ENCODE measurements around the gene PRDM15. TPM values are rescaled to one million over a fixed set of nuclear protein-coding genes. Genes with fewer than 3 reads are reported as not detected.

PRDM15 gene
- polyA plus RNA-seq, 1 experiment, result 5.1 TPM

- no peak for DNase-seq (ENCODE audit: low read depth, low spot score)
- no peak for TF ChIP-seq CTCF (IDR thresholded peaks at IDR 0.05; ENCODE audit: low read depth, low read length)
- no peak overlapping the region for H3K27ac ChIP-seq (ENCODE audit: low read depth, low read length)
- ChIA-PET CTCF (interaction anchor here (1.5 to 1.7 kb wide), 2 partner anchors 38 kb away, joined by 5 read pairs; no protein-coding TSS in a partner anchor), POLR2A (no interaction called here)
- no peak overlapping the region for H3K4me3 ChIP-seq (ENCODE audit: low read depth, low read length)
- no peaks in the 10 kb centered on the region for H3K27me3 ChIP-seq (ENCODE audit: control insufficient read depth, insufficient read depth, low read length)
- no peaks in the 10 kb centered on the region for H3K9me3 ChIP-seq (ENCODE audit: control insufficient read depth, insufficient read depth, low read length)
Measured at GRCh38 chr21:41854426-41854995, 24.6 kb downstream of the PRDM15 start.

DNA sequence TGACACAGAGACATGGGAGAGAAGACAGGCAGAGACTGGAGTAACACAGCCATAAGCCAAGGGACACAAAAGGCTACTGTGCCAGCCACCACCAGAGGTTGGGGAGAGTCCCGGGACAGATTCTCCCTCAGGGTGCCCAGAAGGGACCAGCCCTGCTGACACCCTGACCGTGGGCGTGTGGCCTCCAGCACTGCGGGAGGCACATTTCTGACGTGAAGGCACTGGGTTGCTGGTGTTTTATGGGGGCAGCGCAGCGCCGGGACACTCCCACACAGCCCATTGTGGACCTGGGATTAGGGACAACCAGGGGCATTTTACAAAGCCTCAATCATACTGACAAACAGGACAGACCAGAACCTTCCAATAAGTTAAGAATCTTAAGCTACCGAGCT, 26.2 kb downstream of the PRDM15 start:
- H3K27ac ChIP-seq (ENCODE audit: low read depth, low read length), result no peak overlapping the region
- H3K4me3 ChIP-seq (ENCODE audit: low read depth, low read length), result no peak overlapping the region
- TF ChIP-seq CTCF (IDR thresholded peaks at IDR 0.05; ENCODE audit: low read depth, low read length), result no peak
- DNase-seq (ENCODE audit: low read depth, low spot score), result no peak
- H3K9me3 ChIP-seq (ENCODE audit: control insufficient read depth, insufficient read depth, low read length), result no peaks in the 10 kb centered on the region
- ChIA-PET POLR2A (no interaction called here), CTCF (interaction anchor here (1.7 kb wide), 1 partner anchor 36 kb away, joined by 5 read pairs; no protein-coding TSS in a partner anchor)
- no peaks in the 10 kb centered on the region for H3K27me3 ChIP-seq (ENCODE audit: control insufficient read depth, insufficient read depth, low read length)

DNA sequence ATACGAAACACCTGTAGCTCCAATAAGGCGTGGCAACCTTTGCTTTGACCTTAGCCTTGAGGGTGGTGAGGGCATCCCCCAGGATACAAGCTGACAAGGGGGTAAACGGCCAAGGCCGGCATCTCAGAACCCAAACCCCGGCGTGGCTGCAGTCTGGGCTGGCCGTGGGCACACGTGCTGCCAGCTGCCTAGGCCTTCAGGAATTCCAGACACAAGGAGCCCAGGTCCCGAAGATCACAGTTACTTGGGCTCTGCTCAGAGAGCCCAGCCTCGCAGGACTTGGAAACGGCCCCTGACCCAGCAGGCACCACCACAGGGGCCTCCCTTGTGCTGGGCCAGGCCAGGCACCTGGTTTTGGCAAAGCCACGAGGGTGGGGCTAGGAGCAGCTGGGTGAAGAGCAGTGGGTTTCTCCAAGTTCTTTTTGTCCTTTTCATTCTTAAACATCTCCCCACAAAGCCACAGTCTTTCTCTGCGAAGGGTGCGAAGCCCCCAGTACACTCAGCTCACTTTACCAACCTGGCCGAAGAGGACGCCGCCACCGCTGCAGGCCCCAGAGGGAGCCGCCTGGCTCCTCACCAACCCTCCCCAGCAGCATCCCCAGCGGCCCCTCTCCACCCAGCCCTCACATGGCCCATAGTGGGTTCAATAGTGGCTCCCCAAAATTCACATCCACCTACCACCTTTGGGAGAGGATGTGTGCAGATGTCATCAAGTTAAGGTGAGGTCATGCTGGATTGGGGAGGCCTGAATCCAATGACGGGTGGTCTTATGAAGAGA, 26.8 kb downstream of the PRDM15 start:
- TF ChIP-seq CTCF (IDR thresholded peaks at IDR 0.05; ENCODE audit: low read depth, low read length), result no peak
- H3K9me3 ChIP-seq (ENCODE audit: control insufficient read depth, insufficient read depth, low read length), result no peaks in the 10 kb centered on the region
- no peaks in the 10 kb centered on the region for H3K27me3 ChIP-seq (ENCODE audit: control insufficient read depth, insufficient read depth, low read length)
- no peak for DNase-seq (ENCODE audit: low read depth, low spot score)
- H3K4me3 ChIP-seq (ENCODE audit: low read depth, low read length), result no peak overlapping the region
- POLR2A ChIA-PET, result no interaction called here
- H3K27ac ChIP-seq (ENCODE audit: low read depth, low read length), result no peak overlapping the region
- CTCF ChIA-PET, result interaction anchor here (0.6 to 1.7 kb wide), 2 partner anchors 16 to 36 kb away, joined by 3 to 5 read pairs; no protein-coding TSS in a partner anchor

DNA sequence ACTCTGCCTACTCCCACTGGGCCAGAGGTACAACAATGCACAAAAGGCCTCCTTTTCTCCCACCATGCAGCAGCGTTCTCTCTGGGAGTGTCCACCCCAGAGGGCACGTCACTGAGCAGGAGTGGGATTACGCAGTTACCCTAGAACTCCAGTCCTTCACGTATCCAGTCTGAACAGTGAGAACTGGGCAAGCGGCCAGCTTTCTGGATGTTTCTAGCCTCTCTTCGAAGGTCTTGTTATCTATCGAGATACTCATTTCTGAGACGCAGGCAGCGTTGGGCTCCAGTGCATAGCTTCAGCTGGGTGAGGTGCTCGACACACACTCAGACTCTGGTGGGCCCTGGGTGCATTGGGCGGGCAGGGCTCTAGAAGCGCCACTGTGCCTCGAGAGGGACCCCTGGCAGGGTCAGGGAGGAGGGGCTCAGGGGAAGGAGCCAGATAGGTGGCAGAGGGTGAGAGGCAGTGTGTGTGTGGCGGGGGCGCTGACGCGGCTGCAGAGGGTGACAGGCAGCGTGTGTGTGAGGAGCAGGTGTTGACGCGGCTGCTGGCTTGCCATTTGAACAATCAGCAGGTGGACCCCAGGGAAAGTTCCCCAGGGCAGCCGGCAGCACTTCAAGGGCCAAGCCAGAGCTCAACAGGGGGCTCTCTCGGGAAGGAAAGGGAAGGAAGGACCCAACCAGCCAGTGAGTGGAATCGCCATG, 27.9 kb downstream of the PRDM15 start:
- DNase-seq (ENCODE audit: low read depth, low spot score), result no peak
- no peaks in the 10 kb centered on the region for H3K27me3 ChIP-seq (ENCODE audit: control insufficient read depth, insufficient read depth, low read length)
- TF ChIP-seq CTCF (IDR thresholded peaks at IDR 0.05; ENCODE audit: low read depth, low read length), result no peak
- ChIA-PET CTCF (interaction anchor here (1.9 kb wide), 1 partner anchor 34 kb away, joined by 6 read pairs; no protein-coding TSS in a partner anchor), POLR2A (no interaction called here)
- no peaks in the 10 kb centered on the region for H3K9me3 ChIP-seq (ENCODE audit: control insufficient read depth, insufficient read depth, low read length)
- no peak overlapping the region for H3K27ac ChIP-seq (ENCODE audit: low read depth, low read length)
- H3K4me3 ChIP-seq (ENCODE audit: low read depth, low read length), result no peak overlapping the region
